Measurements from ENCODE around the gene LDB3.

Gene LDB3

DNA sequence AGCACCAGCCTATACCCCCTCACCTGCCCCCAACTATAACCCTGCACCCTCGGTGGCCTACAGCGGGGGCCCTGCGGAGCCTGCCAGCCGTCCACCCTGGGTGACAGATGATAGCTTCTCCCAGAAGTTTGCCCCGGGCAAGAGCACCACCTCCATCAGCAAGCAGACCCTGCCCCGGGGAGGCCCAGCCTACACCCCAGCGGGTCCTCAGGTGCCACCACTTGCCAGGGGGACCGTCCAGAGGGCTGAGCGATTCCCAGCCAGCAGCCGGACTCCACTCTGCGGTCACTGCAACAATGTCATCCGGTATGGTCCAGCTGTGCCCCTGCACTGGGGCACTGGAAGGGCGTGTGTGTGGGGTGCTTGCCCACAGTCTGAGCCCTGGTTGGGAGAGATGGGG lies 48.2 kb downstream of the LDB3 start:
- no peak for DNase-seq (ENCODE audit: low spot score)
- TF ChIP-seq, protein P1, sequence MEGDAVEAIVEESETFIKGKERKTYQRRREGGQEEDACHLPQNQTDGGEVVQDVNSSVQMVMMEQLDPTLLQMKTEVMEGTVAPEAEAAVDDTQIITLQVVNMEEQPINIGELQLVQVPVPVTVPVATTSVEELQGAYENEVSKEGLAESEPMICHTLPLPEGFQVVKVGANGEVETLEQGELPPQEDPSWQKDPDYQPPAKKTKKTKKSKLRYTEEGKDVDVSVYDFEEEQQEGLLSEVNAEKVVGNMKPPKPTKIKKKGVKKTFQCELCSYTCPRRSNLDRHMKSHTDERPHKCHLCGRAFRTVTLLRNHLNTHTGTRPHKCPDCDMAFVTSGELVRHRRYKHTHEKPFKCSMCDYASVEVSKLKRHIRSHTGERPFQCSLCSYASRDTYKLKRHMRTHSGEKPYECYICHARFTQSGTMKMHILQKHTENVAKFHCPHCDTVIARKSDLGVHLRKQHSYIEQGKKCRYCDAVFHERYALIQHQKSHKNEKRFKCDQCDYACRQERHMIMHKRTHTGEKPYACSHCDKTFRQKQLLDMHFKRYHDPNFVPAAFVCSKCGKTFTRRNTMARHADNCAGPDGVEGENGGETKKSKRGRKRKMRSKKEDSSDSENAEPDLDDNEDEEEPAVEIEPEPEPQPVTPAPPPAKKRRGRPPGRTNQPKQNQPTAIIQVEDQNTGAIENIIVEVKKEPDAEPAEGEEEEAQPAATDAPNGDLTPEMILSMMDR (IDR thresholded peaks at IDR 0.05; ENCODE audit: extremely low read depth, missing control alignments), result no peak

DNA sequence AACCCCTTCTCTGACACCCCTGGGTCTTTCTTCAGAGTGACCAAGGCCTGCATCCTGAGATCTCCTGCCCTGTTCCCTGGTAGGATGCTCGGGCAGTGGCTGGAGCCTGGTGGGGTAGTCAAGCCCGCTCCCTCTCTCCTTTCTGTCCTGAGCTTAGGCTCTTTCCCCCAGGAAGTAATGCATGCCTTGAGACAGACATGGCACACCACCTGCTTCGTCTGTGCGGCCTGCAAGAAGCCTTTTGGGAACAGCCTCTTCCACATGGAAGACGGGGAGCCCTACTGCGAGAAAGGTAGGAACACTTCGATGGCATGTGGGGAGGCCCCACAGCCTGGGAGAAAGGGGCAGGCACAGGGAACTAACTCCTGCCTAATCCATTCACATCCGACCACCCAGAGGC lies 50.2 kb downstream of the LDB3 start:
- TF ChIP-seq, protein P1 (IDR thresholded peaks at IDR 0.05; ENCODE audit: extremely low read depth, missing control alignments), result no peak
- DNase-seq (ENCODE audit: low spot score), result no peak

DNA sequence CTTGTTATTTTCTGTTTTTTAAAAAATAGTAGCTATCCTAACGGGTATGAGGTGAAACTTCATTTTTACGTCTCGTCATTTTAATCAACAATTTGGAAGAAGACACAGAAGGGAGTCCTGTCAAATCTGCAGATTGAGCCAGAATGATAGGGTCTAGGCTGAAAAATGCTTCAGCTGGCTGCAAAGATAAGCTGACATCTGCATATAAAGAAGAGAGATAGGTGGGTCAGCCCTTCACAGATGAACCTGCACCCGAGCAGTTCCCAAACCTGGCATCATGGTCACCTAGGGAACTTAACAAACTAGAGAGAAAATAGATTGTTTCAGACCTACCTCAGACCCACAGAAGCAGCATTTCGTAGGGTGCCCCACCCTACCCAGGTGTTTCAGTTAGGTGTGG lies 52.9 kb downstream of the LDB3 start:
- DNase-seq (ENCODE audit: low spot score), result no peak
- TF ChIP-seq, protein P1 (IDR thresholded peaks at IDR 0.05; ENCODE audit: extremely low read depth, missing control alignments), result no peak

DNA sequence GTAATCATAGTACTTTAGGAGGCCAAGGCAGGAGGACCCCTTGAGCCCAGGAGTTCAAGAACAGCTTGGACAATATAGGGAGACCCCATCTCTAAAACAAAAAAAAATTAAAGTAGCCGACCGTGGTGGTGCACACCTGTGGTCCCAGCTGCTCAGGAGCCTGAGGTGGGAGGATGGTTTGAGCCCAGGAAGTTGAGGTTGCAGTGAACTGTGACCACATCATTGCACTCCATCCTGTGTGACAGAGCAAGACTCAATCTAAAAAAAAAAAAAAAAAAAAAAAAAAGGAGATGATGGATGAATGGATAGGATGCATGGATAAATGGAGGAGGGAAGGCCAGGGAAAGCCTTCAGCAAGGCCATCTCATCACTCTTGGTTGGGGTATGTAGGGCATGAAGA lies 54.7 kb downstream of the LDB3 start:
- DNase-seq (ENCODE audit: low spot score), result no peak
- TF ChIP-seq, protein P1 (IDR thresholded peaks at IDR 0.05; ENCODE audit: extremely low read depth, missing control alignments), result no peak

DNA sequence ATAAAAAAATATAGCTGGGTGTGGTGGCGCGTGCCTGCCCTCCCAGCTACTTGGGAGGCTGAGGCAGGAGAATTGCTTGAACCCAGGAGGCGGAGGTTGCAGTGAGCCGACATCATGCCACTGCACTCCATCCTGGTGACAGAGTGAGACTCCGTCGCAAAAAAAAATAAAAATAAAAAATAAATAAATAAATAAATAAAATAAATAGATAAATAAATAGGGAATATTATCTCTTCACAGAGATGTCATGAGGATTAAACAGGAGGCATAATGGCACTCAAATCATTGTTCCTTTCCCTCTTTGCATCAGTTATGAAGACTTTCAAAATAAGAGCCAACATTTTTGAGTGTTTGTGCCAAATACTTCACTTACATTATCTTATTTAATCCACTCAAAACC lies 56.1 kb downstream of the LDB3 start:
- DNase-seq (ENCODE audit: low spot score), result no peak
- TF ChIP-seq, protein P1 (IDR thresholded peaks at IDR 0.05; ENCODE audit: extremely low read depth, missing control alignments), result no peak

DNA sequence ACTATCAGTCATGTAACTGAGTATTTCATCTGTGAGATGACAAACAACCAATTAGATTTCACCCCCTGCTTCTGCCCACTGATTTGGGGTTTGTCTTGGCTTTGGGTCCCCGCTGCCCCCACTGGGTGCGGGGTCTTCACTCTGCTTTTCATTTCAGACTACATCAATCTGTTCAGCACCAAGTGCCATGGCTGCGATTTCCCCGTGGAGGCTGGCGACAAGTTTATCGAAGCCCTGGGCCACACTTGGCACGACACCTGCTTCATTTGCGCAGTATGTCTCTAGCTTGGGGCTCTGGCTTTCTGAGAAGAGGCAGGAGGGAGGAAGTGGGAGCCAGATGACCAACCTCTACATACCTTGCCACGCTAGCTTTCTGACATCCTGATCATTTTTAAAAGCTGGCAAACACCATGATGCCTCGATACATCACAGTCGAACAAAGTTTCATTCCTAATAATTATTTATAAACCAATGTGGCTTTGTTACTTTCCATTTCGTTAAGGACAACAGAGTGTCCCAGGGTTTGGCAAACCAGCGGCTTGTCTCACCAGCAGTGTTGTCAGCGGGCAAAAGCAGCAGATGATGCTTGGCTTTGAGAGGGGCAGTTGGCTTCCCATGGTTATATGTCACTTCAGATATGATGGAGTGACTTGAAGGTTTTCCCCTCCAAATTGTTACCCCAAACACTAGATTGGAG lies 57.8 kb downstream of the LDB3 start:
- TF ChIP-seq, protein P1 (IDR thresholded peaks at IDR 0.05; ENCODE audit: extremely low read depth, missing control alignments), result no peak

DNA sequence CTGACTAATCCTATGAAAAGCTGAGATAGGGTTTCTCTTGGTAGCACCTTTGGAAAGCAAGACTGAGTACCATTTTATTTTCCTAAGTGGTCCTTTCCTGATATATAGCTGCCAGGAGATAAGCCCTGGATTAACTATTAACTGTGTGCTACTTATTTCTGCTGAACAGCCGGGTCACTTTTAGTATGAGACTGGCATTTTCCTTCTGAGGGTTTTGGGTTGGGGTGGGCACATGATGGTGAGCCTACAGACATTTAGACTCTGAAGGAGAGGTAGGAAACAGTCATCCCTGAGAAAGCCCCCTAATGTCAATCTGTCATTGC lies 58.3 kb downstream of the LDB3 start:
- TF ChIP-seq, protein P1 (IDR thresholded peaks at IDR 0.05; ENCODE audit: extremely low read depth, missing control alignments), result no peak
- DNase-seq (ENCODE audit: low spot score), result no peak

More for the DNA sequence above, 57.8 kb downstream of the LDB3 start:
- no peak for DNase-seq (ENCODE audit: low spot score)

All from GM20000 (cell line).